ENCODE data around the gene TNFRSF17. TPM values are rescaled to one million over a fixed set of nuclear protein-coding genes. Genes with fewer than 3 reads are reported as not detected.
A peak's percentile ranks its signal among the peaks of the same experiment; 100 is the strongest.

The TNFRSF17 gene
- total and polyA plus RNA-seq, 2 of the 13 experiments (the other 11 are each of a cell fraction or from before 2014, with no cell fraction given), result not detected

- peak; percentile 44 for TF ChIP-seq AFF4 (CRISPR knock-in tag; IDR thresholded peaks at IDR 0.05)
- peak; percentile 94 for TF ChIP-seq HNRNPH1 (optimal IDR thresholded peaks at IDR 0.05; ENCODE audit: low read depth, low read length)
- no peak for TF ChIP-seq CAMTA2 (CRISPR knock-in tag; IDR thresholded peaks at IDR 0.05; ENCODE audit: borderline replicate concordance)
- peak; percentile 87 for TF ChIP-seq ZNF781 (CRISPR knock-in tag; IDR thresholded peaks at IDR 0.05; ENCODE audit: borderline replicate concordance, not compliant biosample characterization)
- peak; percentile 30; the same call in 1 of the 2 replicates for TF ChIP-seq ZSCAN9 (CRISPR knock-in tag; IDR thresholded peaks at IDR 0.05; ENCODE audit: borderline replicate concordance)
- peak; percentile 99 for TF ChIP-seq THAP11 (CRISPR knock-in tag; IDR thresholded peaks at IDR 0.05)
- no peak for TF ChIP-seq PHB2 (IDR thresholded peaks at IDR 0.05; ENCODE audit: partially characterized antibody)
- TF ChIP-seq ZNF850 (CRISPR knock-in tag; conservative IDR thresholded peaks at IDR 0.05), result no peak
- TF ChIP-seq REL (CRISPR knock-in tag; conservative IDR thresholded peaks at IDR 0.05), result no peak
- TF ChIP-seq MIER2 (CRISPR knock-in tag; IDR thresholded peaks at IDR 0.05), result peak; percentile 56; the same call in 1 of the 2 replicates
- TF ChIP-seq, protein P1, sequence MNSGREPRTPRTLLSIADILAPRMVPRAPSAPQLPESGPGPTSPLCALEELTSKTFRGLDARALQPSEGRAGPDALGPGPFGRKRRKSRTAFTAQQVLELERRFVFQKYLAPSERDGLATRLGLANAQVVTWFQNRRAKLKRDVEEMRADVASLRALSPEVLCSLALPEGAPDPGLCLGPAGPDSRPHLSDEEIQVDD (CRISPR knock-in tag; IDR thresholded peaks at IDR 0.05; ENCODE audit: borderline replicate concordance), result peak; percentile 65; the same call in 1 of the 2 replicates
- TF ChIP-seq RFX3 (CRISPR knock-in tag; IDR thresholded peaks at IDR 0.05), result no peak; the same call in 1 of the 2 replicates
- TF ChIP-seq PBX3 (CRISPR knock-in tag; IDR thresholded peaks at IDR 0.05; ENCODE audit: borderline replicate concordance), result peak; percentile 37; the same call in 1 of the 2 replicates
- TF ChIP-seq ZNF557 (CRISPR knock-in tag; IDR thresholded peaks at IDR 0.05), result no peak; the same call in 1 of the 2 replicates
- TF ChIP-seq, protein P2, sequence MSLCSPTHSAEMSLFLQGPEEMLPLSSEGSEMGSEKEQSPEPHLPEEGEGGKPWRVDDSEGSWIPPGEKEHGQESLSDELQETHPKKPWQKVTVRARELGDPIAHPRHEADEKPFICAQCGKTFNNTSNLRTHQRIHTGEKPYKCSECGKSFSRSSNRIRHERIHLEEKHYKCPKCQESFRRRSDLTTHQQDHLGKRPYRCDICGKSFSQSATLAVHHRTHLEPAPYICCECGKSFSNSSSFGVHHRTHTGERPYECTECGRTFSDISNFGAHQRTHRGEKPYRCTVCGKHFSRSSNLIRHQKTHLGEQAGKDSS (CRISPR knock-in tag; IDR thresholded peaks at IDR 0.05; ENCODE audit: borderline replicate concordance, low read depth), result peak; percentile 84; the same call in 1 of the 2 replicates
- TF ChIP-seq ATAD3A (CRISPR knock-in tag; IDR thresholded peaks at IDR 0.05), result no peak; the same call in 1 of the 2 replicates
- peak; percentile 32; the same call in 1 of the 2 replicates for TF ChIP-seq ESRRA (CRISPR knock-in tag; IDR thresholded peaks at IDR 0.05; ENCODE audit: low read depth)
- 0 out of 2 replicates have a peak, but pooled peaks have one; percentile 3 for TF ChIP-seq CSRNP2 (CRISPR knock-in tag; conservative IDR thresholded peaks at IDR 0.05; ENCODE audit: low read depth)
- peak; percentile 89 for TF ChIP-seq ZFP36L1 (CRISPR knock-in tag; IDR thresholded peaks at IDR 0.05)
- peak; percentile 78; the same call in 1 of the 2 replicates for TF ChIP-seq ZNF333 (CRISPR knock-in tag; IDR thresholded peaks at IDR 0.05; ENCODE audit: borderline replicate concordance)
- TF ChIP-seq ZFAT (CRISPR knock-in tag; conservative IDR thresholded peaks at IDR 0.05), result no peak
These were observed 49.1 kb upstream of the TNFRSF17 start, which contains the start of gene GSPT1 (continued) for GRCh38 chr16:11915644-11916523.

Data from HepG2 (cell line).